Bladder microvascular endothelial cell (primary cell): ENCODE results near the gene ANKRD20A1. TPM values are rescaled to one million over a fixed set of nuclear protein-coding genes. Genes with fewer than 3 reads are reported as not detected.

Experiments
- total RNA-seq: library from RNA; depleted of rRNA; stranded (reverse); fragments of >200 nt; gene quantifications from 2 replicates; pipeline ENCODE4 v1.2.3, GENCODE V29; 2014

Gene ANKRD20A1
- total RNA-seq, result 0.97 and 14.1 TPM in 2 replicates

DNA sequence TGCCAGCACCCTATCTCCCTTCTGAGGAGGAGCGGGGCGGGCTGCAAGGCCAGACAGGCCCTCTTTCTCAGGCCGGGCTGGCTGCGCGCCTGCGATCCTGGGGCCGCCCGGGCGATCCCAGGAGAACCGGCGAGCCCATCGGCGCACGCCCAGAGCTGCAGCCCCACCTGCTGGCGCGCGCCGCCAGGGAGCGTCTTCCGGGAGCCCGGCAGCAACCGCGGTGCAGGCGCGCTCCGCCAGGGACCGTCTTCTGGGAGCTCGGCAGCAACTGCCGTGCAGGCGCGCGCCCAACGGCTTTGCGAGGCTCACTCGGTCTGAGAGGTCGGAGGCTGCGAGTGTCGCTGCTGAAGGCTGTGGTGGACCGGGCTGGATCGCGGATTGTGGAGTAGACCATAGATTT lies at the start of gene ANKRD20A1:
Gene ANKRD20A1, plus strand, starts transcription at position 61 of the 400 bp plus-strand sequence. CDS start 496 bp downstream, outside the sequence.

